Activated CD4-positive, alpha-beta memory T cell treated with anti-CD3 and anti-CD28 coated beads, Interleukin-2, amount 10 ng/mL, durations not matched to agents 7 days and 5 days (primary cell): Measurements from ENCODE around the gene WDR90. TPM values are rescaled to one million over a fixed set of nuclear protein-coding genes. Genes with fewer than 3 reads are reported as not detected.

Experiments
- CTCF ChIA-PET: fragments of 350-600 bp; sonication (Branson Sonifier 250); formaldehyde crosslinking; loops from one replicate; lab custom pipeline; 2021; ENCODE audit warnings: antibody characterized with exemption, inconsistent platforms; lab: Charles Lee
- POLR2A ChIA-PET: fragments of 350-600 bp; sonication (Branson Sonifier 250); formaldehyde crosslinking; loops from one replicate; lab custom pipeline; 2021; ENCODE audit warnings: antibody characterized with exemption; lab: Charles Lee
- DNase-seq: peaks from one replicate; pipeline ENCODE4 v3.0.0-alpha.2; 2020
- H3K27ac Mint-ChIP-seq: one replicate; pipeline ENCODE4 v1.8.0; 2021; ENCODE audit warnings: mild to moderate bottlenecking, mixed read lengths
- H3K27me3 Mint-ChIP-seq: one replicate; pipeline ENCODE4 v1.8.0; 2021; ENCODE audit warnings: mixed read lengths
- H3K36me3 Mint-ChIP-seq: one replicate; pipeline ENCODE4 v1.8.0; 2021; ENCODE audit warnings: low read depth, mixed read lengths
- H3K4me1 Mint-ChIP-seq: one replicate; pipeline ENCODE4 v1.8.0; 2021; ENCODE audit warnings: mixed read lengths
- H3K4me3 Mint-ChIP-seq: one replicate; pipeline ENCODE4 v1.8.0; 2021; ENCODE audit warnings: mild to moderate bottlenecking, mixed read lengths
- H3K9me3 Mint-ChIP-seq: one replicate; pipeline ENCODE4 v1.8.0; 2021; ENCODE audit warnings: mixed read lengths
- total RNA-seq, 2 experiments: library from RNA; stranded (reverse); gene quantifications; one replicate each; pipeline ENCODE4 v1.2.3, GENCODE V29; 2021

WDR90 gene
- total RNA-seq, 2 experiments from 2014 or later, result 58.0 to 58.4 TPM

DNA sequence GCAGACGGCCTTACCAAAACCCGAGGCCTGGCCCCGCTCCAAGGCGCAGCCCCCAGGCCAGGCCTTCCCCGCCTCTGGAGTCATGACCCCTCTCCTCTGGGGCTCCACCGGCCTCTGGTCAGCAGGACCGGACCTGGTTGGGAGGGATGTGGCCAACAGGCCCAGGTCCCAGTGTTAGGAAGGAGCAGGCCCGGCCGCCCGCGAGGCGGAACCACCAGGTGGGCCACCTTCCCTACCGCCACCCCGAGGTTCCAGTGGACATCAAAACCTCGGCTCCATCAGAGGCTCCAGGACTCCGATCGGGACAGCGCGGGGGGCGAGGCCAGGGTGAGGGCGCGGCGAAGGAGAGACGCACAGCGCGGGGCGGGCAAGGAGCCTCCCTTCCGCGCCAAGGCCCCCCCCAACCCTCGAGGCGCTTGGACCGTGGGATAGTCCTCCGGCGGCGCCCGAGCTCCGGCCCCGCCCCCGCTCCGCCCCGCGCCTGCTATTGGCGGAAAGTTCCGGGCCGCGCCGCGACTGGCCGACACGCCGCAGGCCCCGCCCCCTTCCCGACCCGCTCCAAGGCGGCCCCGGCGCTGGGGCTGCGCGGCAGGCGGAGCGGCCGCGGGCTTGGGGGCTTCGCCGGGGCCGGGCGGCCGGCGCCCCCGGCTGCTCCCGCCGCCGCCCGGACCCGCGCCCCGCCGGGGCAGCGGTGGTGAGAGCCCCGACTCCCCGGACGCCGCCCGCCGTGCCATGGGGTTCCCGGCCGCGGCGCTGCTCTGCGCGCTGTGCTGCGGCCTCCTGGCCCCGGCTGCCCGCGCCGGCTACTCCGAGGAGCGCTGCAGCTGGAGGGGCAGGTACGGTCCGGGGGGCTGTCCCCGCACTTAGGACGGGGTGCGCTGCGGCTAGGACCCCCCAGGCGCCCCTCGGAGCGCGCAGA is 65.7 kb downstream of the WDR90 start, which contains the start of gene METRN:
Gene METRN (plus strand): TSS at position 561 of the 919 bp plus-strand sequence. CDS start 172 bp downstream, at position 733.
- peaks cover 17% of the 10 kb centered on the region for H3K27me3 Mint-ChIP-seq
- peak; percentile 89 for DNase-seq
- POLR2A ChIA-PET, result interaction anchor here (1.3 to 3.1 kb wide), 4 partner anchors 11 to 73 kb away, joined by 4 to 15 read pairs (median 7); partner anchors contain the start of genes CCDC78 and RPUSD1
- peak within 1 kb of the TSS; percentile 43 for H3K4me3 Mint-ChIP-seq
- H3K4me1 Mint-ChIP-seq, result peaks cover 11% of the 10 kb centered on the region
- H3K27ac Mint-ChIP-seq, result no peak within 1 kb of the TSS
- CTCF ChIA-PET, result interaction anchor here (1.6 to 2.1 kb wide), 2 partner anchors 12 to 21 kb away, joined by 4 to 7 read pairs; no protein-coding TSS in a partner anchor
- no peaks in the 10 kb centered on the region for H3K36me3 Mint-ChIP-seq
- H3K9me3 Mint-ChIP-seq, result no peaks in the 10 kb centered on the region

DNA sequence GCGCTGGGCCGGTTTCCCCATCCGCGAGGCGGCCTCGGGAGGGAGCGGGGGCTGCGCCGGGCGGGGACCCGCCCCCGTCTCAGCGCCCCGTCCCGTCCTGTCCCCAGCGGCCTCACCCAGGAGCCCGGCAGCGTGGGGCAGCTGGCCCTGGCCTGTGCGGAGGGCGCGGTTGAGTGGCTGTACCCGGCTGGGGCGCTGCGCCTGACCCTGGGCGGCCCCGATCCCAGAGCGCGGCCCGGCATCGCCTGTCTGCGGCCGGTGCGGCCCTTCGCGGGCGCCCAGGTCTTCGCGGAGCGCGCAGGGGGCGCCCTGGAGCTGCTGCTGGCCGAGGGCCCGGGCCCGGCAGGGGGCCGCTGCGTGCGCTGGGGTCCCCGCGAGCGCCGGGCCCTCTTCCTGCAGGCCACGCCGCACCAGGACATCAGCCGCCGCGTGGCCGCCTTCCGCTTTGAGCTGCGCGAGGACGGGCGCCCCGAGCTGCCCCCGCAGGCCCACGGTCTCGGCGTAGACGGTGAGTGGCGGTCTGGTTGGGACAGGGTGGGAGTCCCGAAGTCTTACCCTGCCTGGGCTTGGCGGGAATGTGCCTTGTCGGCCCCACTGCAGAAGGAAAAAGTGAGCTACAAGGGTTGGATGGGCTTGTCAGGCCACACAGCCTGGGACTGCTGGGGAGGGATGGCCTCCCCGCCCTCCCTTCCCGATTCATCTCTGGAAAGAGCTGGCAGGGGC is 66.5 kb downstream of the WDR90 start:
- H3K36me3 Mint-ChIP-seq, result no peaks in the 10 kb centered on the region

DNA sequence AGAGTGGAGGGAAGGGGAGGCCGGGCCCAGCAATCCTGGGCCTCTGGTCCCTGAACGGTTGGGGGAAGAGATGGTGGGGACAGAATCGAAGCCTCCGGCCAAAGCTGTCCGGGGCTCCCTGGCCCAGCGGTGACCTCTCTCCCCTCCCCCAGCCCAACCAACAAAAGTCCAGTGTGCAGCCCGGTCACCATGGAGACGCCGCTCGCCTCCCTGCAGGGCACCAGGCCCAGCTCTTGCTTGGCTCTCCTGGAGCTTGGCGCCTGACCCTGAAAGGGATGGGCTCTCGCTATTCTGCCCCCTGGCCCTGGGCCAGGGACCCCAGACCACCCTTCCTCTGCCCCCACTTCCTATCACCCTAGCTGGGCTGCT is 67.0 kb downstream of the WDR90 start:
- peaks cover 17% of the 10 kb centered on the region for H3K27me3 Mint-ChIP-seq
- ChIA-PET POLR2A (interaction anchor here (0.9 to 3.1 kb wide), 7 partner anchors 9 to 71 kb away, joined by 4 to 15 read pairs (median 5); partner anchors contain the start of genes CCDC78, HAGHL, RPUSD1 and WDR24), CTCF (interaction anchor here (0.6 to 2.1 kb wide), 7 partner anchors 9 to 1213 kb away, joined by 3 to 7 read pairs (median 4); no protein-coding TSS in a partner anchor)

More for the DNA sequence above, 66.5 kb downstream of the WDR90 start:
- H3K9me3 Mint-ChIP-seq, result no peaks in the 10 kb centered on the region
- H3K4me3 Mint-ChIP-seq, result peak overlapping the region; percentile 43
- no peak for DNase-seq
- ChIA-PET POLR2A (interaction anchor here (0.9 to 3.1 kb wide), 7 partner anchors 10 to 72 kb away, joined by 4 to 15 read pairs (median 5); partner anchors contain the start of genes CCDC78, HAGHL, RPUSD1 and WDR24), CTCF (interaction anchor here (0.6 to 2.1 kb wide), 7 partner anchors 9 to 1214 kb away, joined by 3 to 7 read pairs (median 4); no protein-coding TSS in a partner anchor)
- H3K27me3 Mint-ChIP-seq, result peaks cover 17% of the 10 kb centered on the region
- H3K27ac Mint-ChIP-seq, result no peak overlapping the region
- H3K4me1 Mint-ChIP-seq, result peaks cover 19% of the 10 kb centered on the region

DNA sequence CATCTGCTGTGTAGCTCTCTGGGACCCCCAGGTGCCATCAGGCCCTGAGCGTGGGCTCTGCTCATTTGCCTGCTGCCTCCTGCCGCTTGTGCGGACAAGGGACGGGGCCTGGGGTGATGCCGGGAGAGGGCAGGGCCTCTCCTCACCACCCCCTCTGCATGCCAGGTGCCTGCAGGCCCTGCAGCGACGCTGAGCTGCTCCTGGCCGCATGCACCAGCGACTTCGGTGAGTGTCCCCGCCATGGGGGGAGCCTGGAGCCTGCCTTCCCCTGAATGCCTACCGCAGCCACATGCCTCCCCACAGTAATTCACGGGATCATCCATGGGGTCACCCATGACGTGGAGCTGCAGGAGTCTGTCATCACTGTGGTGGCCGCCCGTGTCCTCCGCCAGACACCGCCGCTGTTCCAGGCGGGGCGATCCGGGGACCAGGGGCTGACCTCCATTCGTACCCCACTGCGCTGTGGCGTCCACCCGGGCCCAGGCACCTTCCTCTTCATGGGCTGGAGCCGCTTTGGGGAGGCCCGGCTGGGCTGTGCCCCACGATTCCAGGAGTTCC is 67.7 kb downstream of the WDR90 start:
- peaks cover 20% of the 10 kb centered on the region for H3K4me1 Mint-ChIP-seq
- POLR2A ChIA-PET, result interaction anchor here (0.8 to 3.1 kb wide), 5 partner anchors 9 to 27 kb away, joined by 4 to 15 read pairs (median 7); partner anchors contain the start of genes CCDC78, CIAO3, HAGHL and WDR24
- H3K27me3 Mint-ChIP-seq, result peaks cover 17% of the 10 kb centered on the region
- H3K4me3 Mint-ChIP-seq, result no peak overlapping the region
- no peaks in the 10 kb centered on the region for H3K36me3 Mint-ChIP-seq
- CTCF ChIA-PET, result interaction anchor here (1.0 to 1.4 kb wide), 3 partner anchors 17 to 68 kb away, joined by 3 to 5 read pairs (median 4); no protein-coding TSS in a partner anchor
- H3K9me3 Mint-ChIP-seq, result no peaks in the 10 kb centered on the region
- no peak overlapping the region for H3K27ac Mint-ChIP-seq
- no peak for DNase-seq

More for the DNA sequence above, 67.0 kb downstream of the WDR90 start:
- Mint-ChIP-seq H3K9me3 (no peaks in the 10 kb centered on the region), H3K27ac (no peak overlapping the region), H3K4me3 (peak overlapping the region; percentile 27), H3K36me3 (no peaks in the 10 kb centered on the region), H3K4me1 (peaks cover 20% of the 10 kb centered on the region)
- DNase-seq, result no peak

Other genes with a start within 250 kb of the WDR90 start
- gene DECR2, start 247.5 kb upstream of the WDR90 start, total RNA-seq, result 1 to 10 TPM; 3.0 to 3.3 TPM
- gene RAB11FIP3, start 223.7 kb upstream of the WDR90 start, total RNA-seq, result 10 to 100 TPM; 21.2 to 25.4 TPM
- 10 to 100 TPM; 91.7 to 93.4 TPM for gene CAPN15, start 121.7 kb upstream of the WDR90 start, total RNA-seq
- gene PRR35, start 89.0 kb upstream of the WDR90 start, total RNA-seq, result not detected
- gene NHLRC4, start 82.4 kb upstream of the WDR90 start, total RNA-seq, result 1 to 10 TPM; 2.3 to 2.6 TPM
- gene PIGQ, start 79.4 kb upstream of the WDR90 start, total RNA-seq, result 10 to 100 TPM; 33.7 to 35.1 TPM
- 10 to 100 TPM; 12.2 to 14.2 TPM for gene RAB40C, start 59.3 kb upstream of the WDR90 start, total RNA-seq
- under 1 TPM; 0.10 to 0.13 TPM for gene WFIKKN1, start 18.4 kb upstream of the WDR90 start, total RNA-seq
- gene METTL26, start 13.1 kb upstream of the WDR90 start, total RNA-seq, result 10 to 100 TPM; 66.6 to 67.5 TPM
- 10 to 100 TPM; 20.3 to 22.8 TPM for gene MCRIP2, start 7.5 kb upstream of the WDR90 start, total RNA-seq
- 100 to 1,000 TPM; 140 to 141 TPM for gene RHOT2, start 18.8 kb downstream of the WDR90 start, total RNA-seq
- 1 to 10 TPM; 1.5 TPM for gene RHBDL1, start 26.3 kb downstream of the WDR90 start, total RNA-seq
- 10 to 100 TPM; 63.9 to 78.3 TPM for gene STUB1, start 31.0 kb downstream of the WDR90 start, total RNA-seq
- gene JMJD8, start 35.0 kb downstream of the WDR90 start, total RNA-seq, result 10 to 100 TPM; 27.1 to 27.2 TPM
- 10 to 100 TPM; 18.1 to 18.7 TPM for gene WDR24, start 41.0 kb downstream of the WDR90 start, total RNA-seq
- 10 to 100 TPM; 30.9 to 34.6 TPM for gene FBXL16, start 56.4 kb downstream of the WDR90 start, total RNA-seq
- 1 to 10 TPM; 4.4 to 6.2 TPM for gene METRN, start 65.8 kb downstream of the WDR90 start, total RNA-seq
- 1 to 10 TPM; 8.4 to 9.3 TPM for gene ANTKMT, start 71.8 kb downstream of the WDR90 start, total RNA-seq
- gene CCDC78, start 77.1 kb downstream of the WDR90 start, total RNA-seq, result 1 to 10 TPM; 1.9 to 2.3 TPM
- 1 to 10 TPM; 8.9 to 9.1 TPM for gene HAGHL, start 77.7 kb downstream of the WDR90 start, total RNA-seq
- gene CIAO3, start 91.6 kb downstream of the WDR90 start, total RNA-seq, result 10 to 100 TPM; 34.0 to 34.8 TPM
- gene MSLN, start 111.4 kb downstream of the WDR90 start, total RNA-seq, result not detected
- gene RPUSD1, start 139.0 kb downstream of the WDR90 start, total RNA-seq, result 10 to 100 TPM; 22.2 to 22.3 TPM
- 10 to 100 TPM; 77.6 to 80.0 TPM for gene CHTF18, start 139.3 kb downstream of the WDR90 start, total RNA-seq
- gene GNG13, start 151.4 kb downstream of the WDR90 start, total RNA-seq, result not detected